Ramos (cell line): Measurements from ENCODE around the gene ANO7.
"Not testable (repeated sequence)": the region's sequence is repeated elsewhere in the genome, so short reads cannot be mapped to it uniquely, and the experiment has no call there.

Source experiments
- in situ Hi-C: fragments of 300-500 bp; cut with MboI; formaldehyde crosslinking; loops from one replicate; pipeline ENCODE4 v1.14.3; 2022; ENCODE audit warnings: low sequenced_read_pairs; ENCODE audit not compliant: unreplicated experiment

Gene ANO7

GRCh38 chr2:241189093-241189855, 797 bp downstream of the ANO7 start:
- in situ Hi-C loops: no loop called here

DNA sequence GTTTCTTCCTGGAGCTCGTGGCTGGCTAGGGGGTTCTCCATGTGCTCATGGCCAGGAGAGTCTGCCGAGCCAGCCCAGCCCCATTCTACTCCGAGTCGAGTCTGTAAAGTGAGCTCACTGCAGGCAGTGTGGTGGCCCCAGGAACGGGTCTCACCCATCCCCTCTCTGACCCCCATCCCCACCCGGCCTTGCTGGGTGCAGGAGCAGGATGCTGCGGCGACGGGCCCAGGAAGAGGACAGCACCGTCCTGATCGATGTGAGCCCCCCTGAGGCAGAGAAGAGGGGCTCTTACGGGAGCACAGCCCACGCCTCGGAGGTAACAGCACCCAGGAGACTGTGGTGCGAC, 1.4 kb downstream of the ANO7 start:
- in situ Hi-C loops: no loop called here

- in situ Hi-C loops: no loop called here
These were observed 2.0 kb downstream of the ANO7 start for GRCh38 chr2:241190291-241190981.

- in situ Hi-C loops: no loop called here
These were observed 2.6 kb downstream of the ANO7 start for GRCh38 chr2:241191081-241191480.

DNA sequence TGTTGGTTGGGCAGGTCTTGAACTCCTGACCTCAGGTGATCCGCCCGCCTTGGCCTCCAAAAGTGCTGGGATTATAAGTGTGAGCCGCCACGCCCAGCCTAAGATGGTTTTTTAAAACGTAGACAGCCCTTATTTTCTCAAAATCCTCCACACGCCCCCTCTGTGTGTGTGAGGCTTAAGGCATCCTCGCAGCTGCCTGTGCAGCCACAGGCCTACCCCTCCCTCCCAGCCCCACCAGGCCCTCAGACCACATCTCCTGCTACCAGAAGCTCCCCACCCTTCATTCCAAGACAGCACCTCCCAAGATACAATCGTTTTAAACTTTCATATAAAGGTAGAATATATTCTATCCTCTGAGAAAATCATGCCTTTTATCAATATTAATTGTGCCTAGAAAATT, 4.8 kb downstream of the ANO7 start:
- in situ Hi-C loops: no loop called here

DNA sequence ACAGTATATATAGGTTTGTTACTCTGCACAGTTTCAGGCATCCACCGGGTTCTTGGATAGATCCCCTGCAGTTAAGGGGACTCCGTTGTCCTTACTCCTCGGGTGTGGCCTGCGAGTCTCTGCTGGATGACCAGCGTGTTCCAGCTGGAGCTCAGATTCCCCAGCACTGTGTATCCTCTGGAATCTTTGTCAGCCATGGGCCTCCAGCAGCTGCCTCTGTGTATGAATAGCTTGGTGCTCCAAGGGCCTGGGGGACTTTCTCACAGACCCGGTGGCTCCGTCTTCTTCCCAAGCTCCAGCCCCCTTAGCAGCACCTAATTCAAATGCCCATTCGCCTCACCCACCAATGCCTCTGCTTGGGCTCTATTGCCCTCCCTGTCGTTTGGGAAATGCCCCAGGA, 6.3 kb downstream of the ANO7 start:
- in situ Hi-C loops: no loop called here

GRCh38 chr2:241195506-241196130, 7.1 kb downstream of the ANO7 start:
- in situ Hi-C loops: no loop called here

- in situ Hi-C loops: not testable (repeated sequence)
These were observed 8.8 kb downstream of the ANO7 start for GRCh38 chr2:241197246-241197645.

DNA sequence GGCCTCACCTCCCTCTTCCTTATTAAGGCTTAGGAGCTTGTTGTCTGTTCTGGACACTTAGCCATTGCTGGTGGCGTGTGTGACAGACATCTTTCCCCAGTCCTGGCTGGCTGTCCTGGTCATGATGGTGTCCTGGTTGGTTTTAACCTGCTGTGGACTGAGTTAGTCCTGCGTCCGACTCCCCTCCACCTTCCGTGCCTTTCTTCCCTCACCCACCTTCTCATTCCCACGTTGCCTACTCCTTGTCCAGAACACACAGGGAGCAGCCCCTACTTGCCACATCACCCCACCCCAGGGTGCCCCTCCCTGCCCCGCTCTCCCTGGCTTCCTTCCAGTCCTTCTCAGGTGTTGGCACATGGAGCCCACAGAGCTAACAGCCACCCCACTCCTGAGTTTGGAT, 9.5 kb downstream of the ANO7 start:
- in situ Hi-C loops: no loop called here

DNA sequence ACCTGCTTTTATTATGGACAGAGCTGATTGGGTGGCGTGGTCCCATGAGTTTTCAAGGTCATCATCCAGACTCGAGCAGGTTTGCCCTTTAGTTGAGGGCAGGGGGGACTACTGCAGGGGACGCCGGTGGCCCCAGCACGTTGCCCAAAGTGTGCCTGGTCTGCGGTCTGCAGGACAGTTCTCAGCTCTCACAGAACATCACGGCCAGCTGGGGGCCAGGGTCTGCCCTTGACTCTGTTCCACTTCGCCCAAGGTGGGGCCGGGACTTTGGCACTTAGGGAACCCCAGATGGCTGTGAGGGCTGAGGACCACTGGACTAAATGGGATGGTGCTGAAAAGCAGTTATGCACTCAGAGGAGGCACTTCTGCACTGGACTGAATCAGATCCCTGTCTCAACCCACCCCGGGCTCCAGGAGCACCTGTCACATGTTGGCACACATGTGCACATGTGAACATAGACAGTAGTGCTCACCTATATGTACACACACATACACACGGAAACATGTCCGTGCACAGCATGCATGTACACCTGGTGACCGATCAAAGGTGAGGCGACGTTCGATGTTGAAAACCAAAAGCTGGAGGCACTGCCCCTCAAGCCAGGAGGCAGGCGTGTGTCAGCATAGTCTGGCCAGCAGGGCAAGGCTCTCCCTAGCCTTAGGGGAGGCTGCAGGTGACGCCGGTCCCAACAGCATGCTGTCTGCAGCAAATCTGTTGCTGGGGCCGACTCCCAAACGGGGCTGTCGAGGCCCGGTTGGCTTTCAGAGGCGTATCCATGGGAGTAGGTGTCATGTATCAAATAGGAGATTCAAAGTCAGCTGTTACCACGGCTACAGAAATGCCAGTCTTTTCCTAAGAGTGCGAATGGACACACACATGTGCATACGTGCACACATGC, 10.2 kb downstream of the ANO7 start:
- in situ Hi-C loops: no loop called here

- in situ Hi-C loops: no loop called here
These were observed 10.8 kb downstream of the ANO7 start for GRCh38 chr2:241199286-241199685.

GRCh38 chr2:241199897-241200821, 11.7 kb downstream of the ANO7 start:
- in situ Hi-C loops: no loop called here

DNA sequence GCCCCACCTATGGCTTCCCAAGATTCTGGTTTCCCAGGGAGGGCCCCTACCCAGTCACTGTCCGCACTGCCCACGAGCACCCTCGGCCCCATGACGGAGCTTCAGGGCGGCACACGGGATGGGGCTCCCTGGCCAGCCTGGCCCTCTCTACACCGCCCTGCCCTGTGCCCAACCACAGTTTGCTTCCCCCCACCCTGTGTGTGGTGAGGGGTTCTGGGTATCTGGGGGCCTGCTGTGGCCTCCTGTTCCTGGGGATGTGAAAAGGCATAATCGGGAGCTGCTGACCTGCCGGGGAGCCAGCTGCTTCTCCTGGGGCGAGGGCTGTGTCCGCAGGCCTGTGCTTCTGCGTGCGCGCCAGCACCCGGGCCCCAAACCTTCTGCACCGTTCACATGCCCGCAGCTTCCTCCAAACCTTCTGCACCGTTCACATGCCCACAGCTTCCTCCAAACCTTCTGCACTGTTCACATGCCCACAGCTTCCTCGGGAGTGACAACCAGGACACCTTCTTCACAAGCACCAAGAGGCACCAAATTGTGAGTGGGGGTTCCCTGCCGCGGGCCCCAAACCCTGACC, 12.4 kb downstream of the ANO7 start:
- in situ Hi-C loops: no loop called here

- in situ Hi-C loops: no loop called here
These were observed 13.2 kb downstream of the ANO7 start for GRCh38 chr2:241201445-241202267.

DNA sequence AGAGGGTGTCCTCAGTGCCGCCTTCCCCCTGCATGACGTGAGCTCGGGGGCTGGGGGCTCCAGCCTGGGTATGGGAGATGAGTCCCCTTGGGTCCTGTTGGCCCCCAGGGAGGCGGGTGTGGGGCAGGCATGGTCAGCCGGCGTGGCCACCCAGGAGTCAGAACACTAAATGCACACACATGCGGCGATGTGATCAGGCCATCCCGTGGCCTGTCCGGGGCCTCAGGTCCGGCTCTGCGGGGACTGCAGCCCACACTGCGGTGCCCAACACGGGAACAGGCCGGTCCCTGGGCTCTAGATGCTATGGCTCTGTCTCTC, 13.8 kb downstream of the ANO7 start:
- in situ Hi-C loops: no loop called here

DNA sequence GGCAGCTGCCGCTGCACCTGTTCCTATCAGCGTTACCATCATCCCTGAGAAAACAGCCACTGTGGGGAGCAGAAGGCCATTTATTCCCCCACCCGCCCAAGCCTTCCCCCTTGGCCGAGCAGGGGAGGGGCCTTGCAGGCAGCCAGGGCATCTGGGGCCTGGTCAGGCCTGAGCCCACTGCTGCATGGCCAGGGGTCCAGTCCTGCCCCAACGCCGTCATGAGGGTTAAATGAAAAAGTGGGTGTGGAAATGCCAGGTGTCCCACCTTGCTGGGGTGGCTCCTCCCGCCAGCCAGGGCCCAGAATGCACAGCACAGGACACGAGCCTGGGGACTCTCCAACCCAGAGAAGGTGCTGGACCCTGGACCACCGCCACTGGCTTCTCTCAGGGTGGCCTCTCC, 14.2 kb downstream of the ANO7 start:
- in situ Hi-C loops: no loop called here

- in situ Hi-C loops: no loop called here
These were observed 14.9 kb downstream of the ANO7 start for GRCh38 chr2:241203218-241204009.

DNA sequence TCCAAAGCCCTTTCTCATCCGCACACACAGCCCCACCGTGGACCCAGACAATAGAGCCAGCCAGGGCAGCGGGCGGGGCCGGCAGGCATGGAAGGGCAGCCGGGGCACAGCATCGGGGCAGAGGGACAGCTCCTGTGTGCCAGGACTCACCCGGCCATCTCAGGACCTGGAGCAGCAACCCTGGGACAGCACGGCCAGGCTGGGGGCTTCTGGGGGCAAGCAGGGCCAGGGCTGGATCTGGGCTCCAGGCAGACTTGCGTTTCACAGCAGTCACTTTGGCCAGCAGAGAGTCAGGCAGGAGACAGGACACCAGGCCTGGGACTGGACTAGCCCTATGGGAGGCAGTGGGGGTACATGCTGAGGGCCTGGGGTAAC, 15.5 kb downstream of the ANO7 start:
- in situ Hi-C loops: no loop called here
